ENCODE results near the gene PRMT7. TPM values are rescaled to one million over a fixed set of nuclear protein-coding genes. Genes with fewer than 3 reads are reported as not detected.

PRMT7 gene, protein sequence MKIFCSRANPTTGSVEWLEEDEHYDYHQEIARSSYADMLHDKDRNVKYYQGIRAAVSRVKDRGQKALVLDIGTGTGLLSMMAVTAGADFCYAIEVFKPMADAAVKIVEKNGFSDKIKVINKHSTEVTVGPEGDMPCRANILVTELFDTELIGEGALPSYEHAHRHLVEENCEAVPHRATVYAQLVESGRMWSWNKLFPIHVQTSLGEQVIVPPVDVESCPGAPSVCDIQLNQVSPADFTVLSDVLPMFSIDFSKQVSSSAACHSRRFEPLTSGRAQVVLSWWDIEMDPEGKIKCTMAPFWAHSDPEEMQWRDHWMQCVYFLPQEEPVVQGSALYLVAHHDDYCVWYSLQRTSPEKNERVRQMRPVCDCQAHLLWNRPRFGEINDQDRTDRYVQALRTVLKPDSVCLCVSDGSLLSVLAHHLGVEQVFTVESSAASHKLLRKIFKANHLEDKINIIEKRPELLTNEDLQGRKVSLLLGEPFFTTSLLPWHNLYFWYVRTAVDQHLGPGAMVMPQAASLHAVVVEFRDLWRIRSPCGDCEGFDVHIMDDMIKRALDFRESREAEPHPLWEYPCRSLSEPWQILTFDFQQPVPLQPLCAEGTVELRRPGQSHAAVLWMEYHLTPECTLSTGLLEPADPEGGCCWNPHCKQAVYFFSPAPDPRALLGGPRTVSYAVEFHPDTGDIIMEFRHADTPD
- 44.0 TPM for total RNA-seq

DNA sequence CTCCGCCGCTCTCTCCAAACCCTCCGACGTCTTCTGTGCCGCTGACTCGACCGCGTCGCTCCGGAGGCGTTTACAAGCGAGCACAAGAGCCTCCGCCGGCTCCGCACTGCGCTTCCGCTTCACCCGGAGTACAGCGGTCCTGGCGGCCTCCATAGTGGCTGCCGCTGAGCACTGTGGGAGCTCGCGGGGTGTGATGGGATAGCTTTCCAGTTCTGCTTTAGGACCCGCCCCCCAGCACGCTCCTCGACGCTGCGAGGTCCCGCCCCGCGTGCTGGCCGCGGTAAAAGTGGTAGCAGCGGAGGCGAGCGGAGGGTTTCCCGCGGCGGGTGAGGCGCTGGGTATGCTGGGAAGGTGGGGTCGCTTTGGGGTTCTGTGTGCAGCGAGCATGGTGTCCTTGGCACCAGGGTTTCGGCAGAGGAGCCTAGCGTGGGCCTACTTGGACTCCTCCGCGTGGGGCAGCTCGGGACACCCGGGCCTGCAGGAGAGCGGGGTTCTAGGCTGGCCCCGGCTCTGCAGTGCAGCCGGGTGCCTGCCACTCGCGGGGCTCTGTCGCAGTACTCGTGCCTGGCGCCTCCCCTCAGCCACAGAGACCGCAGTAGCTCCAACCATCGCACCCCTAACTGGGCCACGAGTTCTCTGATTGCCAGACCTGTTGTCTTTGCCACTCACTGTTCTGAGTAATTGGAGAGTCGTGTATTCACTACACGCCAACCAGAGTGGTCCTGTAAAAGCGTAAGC is at the start of gene PRMT7, which contains the start of gene SLC7A6OS:
TSS of gene PRMT7 (plus strand) at position 246 of the 738 bp plus-strand sequence. CDS start 4,961 bp downstream, outside the sequence.
TSS of gene SLC7A6OS (minus strand) at position 173 of the 738 bp plus-strand sequence. CDS start at position 153, 20 bp downstream.
- DNase-seq: peak; percentile 86

DNA sequence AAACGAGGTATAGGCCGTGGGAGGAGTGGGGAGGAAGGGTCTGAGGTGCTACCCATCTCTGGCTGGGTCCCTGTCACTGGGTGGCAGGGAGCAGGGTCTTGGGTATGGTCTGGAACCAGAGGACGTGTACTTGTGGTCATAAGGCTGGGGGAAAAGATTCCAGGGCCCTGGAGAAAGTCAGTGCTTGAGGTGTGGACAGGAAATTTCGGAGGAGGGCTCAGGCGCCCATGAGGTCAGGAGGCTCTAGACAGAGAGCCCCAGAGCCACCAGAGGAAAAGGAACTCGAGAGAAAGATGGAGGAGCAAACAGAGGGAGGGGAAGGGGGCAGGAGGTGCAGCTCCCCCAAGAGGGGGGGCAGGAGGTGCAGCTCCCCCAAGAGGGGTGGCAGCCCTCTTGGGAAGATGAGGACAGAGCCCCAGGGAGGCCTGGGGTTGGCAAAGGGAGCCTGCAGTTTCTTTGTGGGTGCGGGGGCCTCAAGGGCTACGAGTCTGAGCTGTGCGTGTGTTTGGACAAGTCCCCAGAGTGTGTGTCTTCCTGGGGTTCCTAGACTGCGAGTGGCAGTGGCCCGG is 47.2 kb upstream of the PRMT7 start:
- DNase-seq: no peak

DNA sequence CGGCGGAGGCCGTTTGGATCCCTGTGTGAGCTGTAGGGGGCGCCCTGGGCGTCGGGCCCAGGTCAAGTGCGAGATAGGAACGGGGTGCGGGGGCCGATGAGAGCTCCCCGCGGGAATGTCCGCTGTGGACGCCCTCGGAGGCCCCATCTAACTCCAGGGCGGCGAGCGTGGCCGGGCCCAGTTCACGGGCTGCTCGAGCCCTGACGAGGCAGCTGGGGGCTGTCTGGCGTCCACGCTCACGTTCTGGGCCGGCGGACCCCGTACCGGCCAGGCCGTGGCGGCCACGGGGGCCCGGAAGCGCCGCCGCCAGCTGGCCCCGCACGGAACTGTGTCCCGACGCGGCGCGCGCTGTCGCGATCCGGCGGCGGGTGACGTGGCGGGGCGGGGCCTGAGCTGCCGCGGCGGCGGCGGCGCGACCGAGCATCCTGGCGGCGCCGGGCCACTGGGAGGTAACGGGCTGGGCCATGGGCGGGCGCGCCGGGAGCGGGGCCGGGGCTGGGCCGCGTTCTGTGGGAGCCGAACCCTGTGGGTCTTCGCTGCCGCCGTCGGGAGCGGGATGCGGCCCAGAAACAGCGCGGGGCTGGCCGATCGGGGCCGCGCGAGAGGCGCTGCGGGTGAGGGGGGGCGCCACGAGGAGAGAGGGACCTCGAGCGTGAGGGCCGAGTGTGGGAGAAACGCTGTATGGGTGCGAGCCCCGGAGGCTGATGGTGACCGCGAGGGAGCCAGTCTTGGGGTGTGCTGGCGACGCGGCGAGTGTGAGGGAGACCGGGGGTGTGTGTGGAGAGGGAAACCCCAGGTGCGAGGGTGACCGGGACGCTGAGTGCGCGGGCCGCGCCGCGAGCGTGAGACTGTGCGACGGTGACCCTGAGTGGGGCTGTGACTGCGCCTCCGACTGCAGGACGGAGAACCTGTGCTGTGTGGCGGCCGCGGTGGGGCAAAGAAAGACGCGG is 46.4 kb upstream of the PRMT7 start, which contains the start of gene SLC7A6:
TSS of gene SLC7A6 (plus strand) at position 399 of the 950 bp plus-strand sequence. CDS start 10,201 bp downstream, outside the sequence.
- DNase-seq: peak; percentile 35

DNA sequence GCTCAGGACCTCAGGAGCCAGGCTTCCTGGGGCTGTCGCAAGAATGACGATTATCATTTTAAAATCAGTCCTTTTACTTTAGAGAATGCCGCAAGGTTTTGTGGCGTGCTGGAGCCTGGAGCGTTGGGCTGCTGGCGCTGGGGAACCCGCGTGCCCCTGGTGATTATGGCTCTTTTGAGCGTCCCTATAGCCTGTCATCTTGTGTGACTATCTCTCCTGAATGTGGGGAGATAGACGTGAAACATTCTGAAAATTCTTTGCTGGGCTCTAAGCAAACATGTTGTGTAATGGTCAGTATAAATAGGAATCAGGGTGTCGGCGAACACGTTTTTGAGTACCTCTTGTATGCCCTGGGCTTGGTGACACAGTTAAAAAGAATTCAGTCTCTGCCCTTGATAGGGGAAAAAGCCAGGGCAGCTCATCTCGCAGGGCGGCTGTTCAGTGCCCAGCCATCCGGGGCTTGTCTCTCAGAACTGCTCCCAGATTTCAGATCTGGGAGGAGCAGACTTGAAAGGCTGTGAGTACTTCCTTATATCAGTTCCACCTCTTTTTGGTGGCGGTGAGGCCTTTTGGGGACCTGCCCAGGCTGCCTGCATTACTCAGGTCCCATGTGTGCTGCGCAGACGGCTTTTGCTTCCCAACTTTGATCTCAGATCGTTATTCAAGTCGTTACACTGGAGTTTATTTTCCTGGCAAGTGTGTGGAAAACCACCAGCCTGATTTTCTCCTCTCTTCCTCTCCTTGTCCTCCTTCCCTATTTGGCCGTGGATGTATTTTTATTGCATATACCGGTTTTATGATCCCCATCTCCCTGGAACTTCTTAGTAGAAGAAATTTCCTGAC is 45.5 kb upstream of the PRMT7 start:
- DNase-seq: no peak

DNA sequence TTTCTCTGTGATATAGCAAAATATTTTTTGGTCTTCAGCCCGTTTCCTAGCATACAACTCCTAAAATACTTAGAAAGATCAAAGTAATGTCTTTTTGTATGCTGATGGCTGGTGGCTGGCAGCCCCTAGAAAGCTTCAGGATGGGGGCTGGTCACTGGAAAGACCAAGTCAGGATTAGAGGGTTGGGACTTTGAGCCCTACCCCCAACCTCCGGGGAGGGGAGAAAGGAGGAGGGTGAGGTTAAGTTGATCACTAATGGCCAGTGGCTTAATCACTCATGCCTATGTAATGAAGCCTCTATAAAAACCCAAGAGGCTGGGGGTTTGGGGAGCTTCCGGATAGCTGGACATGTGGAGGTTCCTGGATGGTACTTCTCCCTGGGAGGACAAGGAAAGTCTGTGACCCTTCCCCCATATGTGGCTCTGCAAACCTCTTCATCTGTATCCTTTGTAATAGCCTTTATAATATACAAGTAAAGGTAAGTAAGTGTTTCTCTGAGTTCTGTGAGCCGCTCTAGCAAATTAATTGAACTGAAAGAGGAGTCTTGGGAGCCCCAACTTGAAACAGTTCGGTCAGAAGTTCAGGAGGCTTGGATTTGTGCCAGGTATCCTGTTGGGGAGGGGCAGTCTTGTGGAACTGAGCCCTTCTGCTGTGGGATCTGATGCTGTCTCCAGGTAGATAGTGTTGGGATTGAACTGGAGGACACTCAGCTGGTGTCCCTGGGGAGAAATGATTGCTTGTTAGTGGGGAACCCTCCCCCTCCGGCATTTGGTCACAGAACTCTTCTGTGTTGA is 43.0 kb upstream of the PRMT7 start:
- DNase-seq: no peak

DNA sequence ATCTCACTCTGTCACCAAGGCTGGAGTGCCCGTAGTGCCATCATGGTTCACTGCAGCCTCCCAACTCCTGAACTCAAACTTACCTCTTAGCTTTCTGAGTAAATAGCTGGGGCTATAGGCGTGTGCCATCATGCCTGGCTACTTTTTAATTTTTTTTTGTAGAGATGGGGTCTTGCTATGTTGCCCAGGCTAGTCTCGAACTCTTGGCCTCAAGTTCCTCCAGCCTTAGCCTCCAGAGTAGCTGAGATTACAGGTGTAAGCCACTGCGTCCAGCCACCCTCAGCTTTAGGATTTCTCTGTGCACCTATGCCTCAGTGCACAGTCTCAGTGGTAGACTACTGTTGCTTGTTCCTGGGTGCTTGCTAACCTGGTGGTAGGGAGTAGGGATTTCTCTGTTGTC is 41.0 kb upstream of the PRMT7 start:
- no peak for DNase-seq

DNA sequence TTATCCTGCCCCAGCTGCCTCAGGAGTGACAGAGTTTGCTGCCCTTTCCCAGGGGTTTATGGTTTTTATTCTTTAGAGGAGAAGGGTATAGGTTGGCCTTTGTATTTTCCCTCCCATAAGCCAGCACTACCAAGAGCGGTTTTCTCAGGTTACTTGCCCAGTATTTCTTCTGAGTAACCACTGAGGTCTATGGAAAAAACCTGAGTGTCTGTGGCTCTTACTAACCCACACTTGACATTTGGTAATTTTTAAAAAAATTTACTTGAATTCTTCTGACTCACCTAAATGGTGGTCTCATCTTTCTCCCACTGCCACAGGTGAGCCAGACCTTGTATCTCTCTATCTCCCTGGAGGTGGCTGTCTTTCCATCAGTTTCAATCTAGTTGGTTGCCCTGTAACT is 40.5 kb upstream of the PRMT7 start:
- DNase-seq: no peak

DNA sequence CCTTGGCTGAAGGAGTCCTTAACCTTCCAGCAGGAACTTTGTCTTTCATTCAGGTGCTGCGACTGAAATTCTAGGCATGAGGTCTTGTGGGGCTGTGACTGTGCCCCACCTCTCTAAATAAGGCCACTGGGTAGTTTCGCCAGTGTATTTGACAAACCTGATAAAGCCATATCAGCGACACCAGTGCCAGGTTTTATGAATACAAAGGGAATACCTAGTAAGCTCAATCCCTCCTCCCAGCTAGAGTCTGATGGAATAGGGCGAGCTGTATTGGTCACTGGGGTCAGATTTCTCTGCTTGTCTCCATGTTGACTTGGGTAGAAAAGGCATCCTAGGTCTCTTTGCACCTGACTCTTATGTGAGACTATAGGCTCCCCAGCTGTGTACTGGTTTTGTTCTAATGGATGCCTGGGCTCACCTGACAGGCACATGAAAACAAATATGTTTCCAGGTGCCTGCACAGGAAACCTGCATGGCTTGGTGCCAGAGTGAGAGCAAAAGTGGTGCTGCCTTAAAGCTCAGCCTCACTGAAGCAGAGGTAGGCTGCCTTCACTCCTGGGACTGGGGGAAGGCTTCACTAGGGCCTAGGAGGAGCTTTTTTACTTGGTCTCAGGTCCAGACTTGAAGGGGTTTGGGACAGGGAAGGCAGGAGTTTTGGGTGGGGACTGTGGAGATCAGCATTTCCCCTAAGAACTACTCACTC is 38.2 kb upstream of the PRMT7 start:
- no peak for DNase-seq

DNA sequence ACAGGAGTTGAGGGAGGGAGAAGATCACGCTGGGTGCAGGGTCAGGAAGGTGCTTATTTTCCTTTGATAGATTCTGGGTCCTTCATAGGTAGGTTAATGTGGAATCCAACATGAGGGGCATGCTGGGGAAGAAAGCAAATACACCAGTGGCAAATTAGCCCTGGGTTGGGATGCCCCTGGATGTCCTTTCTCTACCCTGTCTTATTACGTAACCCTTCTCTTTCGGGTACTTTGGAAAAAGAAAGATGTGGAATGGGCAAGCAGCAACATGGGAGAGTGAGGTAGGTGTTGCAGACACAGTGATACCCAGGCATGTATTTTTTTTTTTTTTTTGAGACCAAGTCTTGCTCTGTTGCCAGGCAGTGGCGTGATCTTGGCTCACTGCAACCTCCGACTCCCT is 37.4 kb upstream of the PRMT7 start:
- DNase-seq: no peak

DNA sequence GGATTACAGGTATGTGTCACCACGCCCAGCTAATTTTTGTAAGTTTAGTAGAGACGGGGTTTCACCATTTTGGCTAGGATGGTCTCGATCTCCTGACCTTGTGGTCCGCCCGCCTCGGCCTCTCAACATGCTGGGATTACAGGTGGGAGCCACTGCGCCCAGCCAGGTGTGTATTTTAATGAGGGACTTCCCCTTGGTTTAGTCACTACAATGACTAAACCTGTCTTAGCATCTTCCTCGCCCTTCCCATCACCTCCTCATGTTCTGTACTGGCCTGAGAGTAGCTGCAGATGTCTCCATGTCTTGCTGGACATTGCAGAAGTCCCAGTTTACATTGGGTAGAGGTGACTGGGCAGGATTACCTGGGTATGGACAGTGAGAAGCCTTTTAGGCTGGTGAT is 36.9 kb upstream of the PRMT7 start:
- no peak for DNase-seq

DNA sequence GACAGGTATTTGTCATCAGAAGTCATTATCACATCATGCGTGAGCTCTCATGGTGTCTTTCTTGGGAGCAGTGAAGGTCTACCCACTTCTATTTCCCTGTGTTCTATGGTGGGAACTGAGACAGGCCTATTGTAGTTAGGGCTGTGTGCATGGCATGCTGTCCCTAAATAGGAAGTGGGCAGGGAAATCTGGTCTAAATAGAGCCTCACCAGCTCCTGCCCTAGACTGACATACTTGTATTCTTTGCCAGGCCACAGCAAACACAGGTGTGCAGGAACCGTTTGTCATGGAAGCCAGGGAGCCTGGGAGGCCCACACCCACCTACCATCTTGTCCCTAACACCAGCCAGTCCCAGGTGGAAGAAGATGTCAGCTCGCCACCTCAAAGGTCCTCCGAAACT is 36.4 kb upstream of the PRMT7 start:
- DNase-seq: no peak

DNA sequence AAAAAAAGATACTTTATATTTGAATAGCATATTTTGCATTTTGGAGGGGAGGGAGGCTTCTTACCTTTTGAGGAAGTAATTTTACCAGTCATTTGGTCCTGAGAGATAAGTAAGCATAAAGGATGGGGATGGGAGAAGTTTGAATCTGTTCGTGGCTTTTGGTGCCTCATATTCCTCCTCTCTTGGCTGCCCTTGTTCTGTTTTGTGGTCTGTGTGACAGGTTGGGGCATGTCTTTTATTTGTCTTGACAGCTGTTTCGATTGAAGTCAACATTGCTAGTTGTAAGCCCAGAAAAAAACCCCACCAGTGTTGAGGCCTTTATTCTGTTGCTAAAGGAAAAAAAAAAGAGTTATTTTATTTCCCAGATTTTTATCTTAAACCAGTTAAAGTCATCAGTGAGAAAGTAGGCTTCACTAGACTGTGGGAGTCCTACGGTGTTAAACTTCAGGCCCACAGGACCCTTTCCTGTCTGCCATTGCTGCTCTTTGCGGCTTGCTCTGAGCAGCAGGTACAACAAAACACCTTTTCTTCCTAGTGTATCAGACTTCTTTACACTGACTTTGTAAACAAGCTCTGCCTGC is 35.1 kb upstream of the PRMT7 start:
- DNase-seq: no peak

DNA sequence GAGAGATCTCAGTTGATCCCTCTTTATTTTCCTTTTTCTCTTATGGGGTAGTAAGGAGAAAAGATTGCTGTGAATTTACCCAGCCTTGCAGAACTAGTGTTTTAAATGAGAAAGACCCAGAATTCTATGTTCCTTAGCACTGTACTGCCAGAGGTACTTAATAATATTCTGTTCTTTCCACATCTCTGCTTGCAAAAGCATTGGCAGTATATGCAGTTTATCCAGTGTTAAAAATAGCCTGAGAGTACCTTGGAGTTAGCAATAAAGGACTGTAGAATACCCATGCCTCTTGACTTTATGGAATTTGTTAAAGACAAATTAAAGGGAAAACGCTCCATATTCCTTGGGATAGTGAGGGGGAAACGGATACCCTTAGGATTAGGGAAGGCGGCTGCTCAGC is 34.6 kb upstream of the PRMT7 start:
- DNase-seq: no peak

DNA sequence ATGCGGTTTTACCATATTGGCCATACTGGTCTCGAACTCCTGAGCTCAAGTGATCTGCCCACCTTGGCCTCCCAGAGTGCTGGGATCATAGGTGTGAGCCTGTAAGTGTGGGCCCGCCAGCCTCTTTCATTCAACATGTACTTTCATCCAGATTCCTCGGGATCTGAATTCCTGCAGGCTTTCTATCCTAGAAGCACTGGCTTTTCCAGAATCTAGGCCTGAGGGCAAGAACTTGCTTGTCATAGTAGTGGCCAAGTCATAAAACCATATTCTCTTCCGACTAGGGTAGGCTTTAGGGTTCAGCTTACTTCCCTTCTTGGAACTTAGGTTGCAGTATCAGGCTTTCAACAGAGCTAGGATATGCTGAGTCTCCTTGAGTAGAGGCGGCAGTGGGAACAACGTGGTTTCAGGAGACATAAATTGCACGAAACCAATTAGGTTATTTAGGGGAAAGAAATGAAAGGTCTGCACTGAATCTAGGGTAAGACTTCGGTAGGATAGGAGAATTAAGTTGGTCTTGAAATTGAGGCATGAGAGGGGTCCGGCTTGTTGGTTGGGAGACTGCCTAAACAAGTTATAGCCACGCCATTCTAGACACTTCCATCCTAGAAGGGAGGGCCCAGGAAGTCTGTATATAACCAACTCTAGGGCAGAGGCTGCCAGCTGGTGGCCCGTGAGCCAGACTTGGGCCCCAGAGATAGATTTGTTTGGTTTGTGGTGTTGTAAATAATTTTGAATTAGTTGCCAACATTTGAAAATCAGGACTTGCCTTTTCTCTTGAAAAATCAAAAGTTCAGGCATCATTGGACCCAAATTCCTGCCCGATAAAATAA is 30.9 kb upstream of the PRMT7 start:
- no peak for DNase-seq

DNA sequence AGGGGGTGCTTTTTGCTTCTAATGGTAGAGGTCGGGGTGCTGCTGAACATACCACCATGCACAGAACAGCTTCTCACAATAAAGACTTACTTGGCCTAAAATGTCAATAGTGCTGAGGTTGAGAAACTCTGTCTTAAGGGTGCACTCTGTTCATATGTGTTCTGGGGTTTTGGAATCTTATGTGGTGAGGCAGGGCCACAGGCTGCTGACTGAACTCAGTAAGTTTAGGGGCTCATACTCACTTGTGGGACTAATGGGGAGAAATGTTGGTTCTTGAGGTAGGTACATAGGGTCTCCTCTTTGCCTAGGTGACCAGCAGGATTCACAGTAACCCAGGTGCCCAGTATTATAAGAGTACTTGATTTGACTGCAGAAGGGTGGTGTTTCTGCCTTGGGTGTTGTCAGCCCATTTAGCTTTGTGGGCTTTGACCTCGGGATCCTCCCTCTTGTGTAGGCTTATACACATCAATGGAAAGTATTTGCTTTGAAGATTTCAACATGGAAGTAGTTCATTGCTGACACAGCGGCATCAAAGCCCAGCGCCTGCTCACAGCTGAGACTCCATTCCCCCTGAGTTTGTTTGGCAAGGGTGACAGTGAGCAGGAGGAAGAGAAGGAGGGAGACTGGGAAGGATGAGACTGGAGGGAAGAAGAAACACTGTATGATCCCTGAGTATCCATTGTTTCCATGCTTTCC is 29.3 kb upstream of the PRMT7 start:
- no peak for DNase-seq

DNA sequence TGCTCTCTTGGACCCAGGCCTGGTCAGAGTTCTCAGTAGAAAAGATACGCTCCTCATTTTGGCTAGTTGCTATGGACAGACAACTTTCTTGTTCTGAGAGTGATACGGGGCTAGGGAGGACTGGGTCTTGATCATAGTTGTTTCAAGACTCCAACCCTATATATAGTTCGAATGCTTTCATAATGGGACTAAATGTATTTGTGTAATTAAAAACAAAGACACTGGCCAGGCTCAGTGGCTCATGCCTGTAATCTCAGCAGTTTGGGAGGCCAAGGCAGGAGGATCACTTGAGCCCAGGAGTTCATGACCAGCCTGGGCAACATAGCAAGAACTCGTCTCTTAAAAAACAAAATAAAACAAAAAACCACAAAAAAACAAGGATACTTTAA is 28.8 kb upstream of the PRMT7 start:
- no peak for DNase-seq

DNA sequence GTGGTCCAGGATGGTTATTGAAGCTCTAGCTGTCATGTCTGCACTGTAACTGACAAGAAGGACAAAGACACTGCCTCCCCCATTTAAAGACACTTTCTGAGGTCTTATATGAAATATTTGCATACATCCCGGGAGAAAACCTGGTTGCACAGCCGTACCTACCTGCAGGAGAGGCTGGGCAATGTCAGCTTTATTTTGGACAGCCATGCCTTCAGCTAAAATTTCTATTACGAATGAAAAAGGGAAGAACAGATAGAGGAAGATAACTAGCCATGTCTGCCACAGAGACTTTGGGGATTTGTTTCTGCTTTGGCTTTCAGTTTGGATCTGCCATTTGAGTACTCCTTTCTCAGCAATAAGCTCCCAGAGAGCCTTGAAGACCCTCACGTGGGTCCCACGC is 27.5 kb upstream of the PRMT7 start:
- DNase-seq: no peak
